T-helper 2 cell (primary cell): ENCODE results near the gene STUM.
"Not testable (repeated sequence)": the region's sequence is repeated elsewhere in the genome, so short reads cannot be mapped to it uniquely, and the experiment has no call there.

ENCODE experiments used
- DNase-seq, 5 experiments: peaks; one replicate each; pipeline versions ENCODE4 v3.0.0 to v3.0.0-alpha.2; 2012 to 2022

The STUM gene

DNA sequence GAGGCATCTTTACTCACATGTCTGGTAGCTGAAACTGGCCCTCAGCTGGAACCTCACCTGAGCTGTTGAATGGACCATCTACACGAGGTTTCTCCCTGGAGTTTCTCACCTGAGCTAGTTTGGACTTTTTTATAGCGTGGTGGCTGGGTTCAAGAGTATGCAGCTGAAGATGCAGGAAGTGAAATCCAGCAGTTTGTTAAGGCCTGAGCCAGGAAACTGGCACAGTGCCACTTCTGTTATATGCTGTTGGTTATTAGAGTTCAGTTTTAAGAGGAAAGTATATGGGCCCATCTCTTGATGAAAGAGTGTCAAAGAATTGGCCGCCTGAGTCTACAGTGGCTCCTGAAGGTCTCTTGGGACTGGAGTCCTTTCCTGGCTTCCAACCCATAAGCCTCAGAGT lies 35.6 kb downstream of the STUM start:
- DNase-seq = no peak

DNA sequence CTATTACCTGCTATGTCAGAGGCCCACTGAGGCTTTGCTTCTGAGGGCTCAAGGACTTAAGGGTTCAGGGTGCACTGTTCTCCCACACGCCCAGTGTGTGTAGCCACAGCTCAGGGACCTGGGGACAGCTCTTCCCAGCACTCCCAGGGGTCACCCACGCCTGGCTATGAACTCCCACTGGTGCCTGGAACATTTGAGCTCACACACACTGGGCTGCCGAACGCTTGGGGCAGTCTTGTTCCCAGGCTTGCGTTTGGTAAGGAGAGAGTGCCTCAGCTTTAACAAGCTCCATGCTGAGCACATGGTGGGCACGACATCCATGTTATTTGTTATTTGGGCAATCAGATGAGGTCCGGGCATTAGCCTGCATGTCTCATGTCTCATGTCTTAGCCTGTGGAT lies 37.6 kb downstream of the STUM start:
- no peak for DNase-seq

DNA sequence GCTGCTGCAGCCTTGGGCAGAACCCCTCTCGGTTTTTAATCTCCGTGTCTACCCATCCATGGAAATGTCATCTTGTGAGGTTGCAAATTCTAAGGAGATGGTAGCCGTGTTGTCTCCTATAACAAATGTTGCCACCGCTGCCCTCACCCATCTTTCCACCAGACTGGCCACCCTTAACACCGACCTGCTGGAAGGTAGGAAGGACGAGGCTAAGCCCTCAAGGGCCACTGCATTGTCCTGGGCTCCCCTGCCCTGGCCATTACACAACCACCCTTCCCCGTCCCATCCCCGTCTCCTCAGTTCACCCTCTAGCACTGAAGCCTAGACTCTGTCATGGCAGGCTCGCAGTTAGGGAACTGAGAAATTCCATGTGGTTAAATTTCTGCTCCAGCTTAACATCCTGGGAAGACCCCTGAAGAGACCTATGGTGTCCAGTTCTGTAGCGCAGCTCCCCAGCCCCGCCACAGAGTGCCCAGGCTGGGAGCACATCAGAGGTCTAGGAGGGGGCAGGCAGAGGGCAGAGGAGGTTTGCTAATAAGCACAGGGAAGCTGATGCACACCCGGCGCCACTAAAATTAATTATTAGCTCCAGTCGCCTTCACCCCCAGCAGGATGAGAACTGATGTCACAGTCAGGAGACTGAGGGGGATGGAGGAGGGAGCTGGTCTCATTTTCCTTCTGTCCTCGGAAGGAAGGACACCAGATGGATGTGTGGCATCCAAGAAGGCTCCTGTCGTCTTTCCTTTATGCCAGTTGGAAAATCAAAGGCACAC lies 38.3 kb downstream of the STUM start:
- no peak for DNase-seq

DNA sequence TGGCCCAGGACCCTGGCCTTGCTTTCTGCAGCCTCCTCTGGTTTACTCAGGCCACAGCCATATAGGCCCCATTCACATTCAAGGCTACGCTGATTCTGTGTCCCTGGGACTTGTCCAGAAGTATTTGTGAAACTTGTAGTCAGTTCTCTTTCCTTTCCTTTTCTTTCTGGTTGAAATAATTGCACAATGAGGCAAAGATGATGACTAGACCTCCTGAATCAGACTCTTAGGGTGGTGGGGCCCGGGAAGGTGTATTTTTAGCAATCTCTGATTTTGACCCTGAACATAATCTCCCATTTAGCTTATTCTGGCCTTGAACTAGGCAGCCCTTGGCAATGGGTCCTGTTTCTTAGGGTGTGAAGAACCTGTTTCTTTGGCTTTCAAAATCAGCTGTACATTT lies 39.9 kb downstream of the STUM start:
- DNase-seq = no peak

DNA sequence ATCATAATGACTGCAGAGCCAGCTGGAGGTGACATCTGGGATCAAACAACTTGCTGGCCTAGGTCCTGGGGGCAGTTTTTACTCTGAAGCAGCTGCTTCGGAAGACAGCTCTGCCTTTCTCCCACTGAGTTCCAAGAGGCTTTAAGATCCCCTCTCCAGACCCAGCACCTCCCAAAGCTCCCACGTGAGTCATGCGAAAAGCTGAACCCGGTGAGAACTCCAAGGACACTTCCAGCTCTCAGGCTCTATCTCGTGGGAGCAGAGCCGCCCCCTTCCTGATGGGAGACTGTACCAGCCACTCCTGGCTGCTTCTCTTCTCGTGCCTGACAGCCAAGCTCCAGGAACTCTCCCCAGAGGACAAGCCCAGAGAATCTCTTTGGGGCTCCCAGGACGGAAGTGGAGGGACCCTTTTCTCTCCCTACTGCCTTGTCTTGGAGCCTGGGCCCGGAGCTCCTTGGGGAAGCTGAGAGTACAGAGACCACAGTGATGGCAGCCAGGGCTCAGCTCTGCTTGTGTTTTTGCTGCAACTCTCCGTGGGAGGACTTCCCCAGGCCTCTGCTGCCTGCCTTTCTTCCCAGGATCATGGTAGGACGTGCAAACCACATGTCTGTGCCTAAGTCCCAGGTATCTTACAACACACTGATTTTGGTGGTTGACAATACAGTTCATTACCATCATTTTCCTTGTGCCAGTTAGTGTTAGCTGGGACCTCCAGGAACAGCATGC lies 40.6 kb downstream of the STUM start:
- DNase-seq = no peak

DNA sequence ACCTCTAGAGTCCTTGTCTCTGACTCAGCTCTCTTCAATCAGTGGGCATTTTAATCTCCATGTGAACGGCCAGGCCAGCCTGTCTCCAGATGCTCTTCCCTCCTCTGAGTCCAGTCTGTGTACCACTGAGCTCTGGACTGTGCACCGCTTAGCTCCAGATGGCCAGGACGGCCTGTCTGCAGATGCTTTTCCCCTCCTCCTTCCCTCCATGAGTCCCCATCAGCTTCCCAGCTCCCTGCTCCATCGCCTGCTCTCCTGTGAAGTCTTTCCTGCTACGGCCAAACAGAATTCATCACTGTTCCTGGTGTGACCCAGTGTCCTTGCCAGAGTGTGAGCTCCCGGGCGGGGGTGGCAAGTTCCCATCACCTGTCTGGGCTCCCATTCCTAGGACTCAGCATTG lies 42.0 kb downstream of the STUM start:
- no peak for DNase-seq

DNA sequence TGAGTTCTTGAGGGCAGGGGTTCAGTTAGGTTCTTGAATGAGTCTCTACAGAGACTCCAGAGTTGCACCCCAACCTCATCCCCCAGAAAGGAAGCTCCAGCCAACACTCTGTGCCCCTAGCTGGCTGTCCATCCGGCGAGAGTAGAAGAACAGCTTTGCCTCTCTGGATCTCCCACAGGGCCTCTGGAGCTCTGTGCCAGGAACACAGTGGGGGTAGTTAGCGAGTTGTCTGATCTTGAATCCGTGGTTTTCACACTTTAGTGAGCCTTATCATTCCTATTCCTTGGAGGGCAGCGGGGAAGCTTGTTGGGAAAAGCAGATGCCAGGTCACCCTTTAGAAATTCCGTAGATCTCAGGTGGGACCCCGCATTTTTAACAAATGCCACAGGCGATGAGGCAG lies 45.0 kb downstream of the STUM start:
- DNase-seq = no peak

DNA sequence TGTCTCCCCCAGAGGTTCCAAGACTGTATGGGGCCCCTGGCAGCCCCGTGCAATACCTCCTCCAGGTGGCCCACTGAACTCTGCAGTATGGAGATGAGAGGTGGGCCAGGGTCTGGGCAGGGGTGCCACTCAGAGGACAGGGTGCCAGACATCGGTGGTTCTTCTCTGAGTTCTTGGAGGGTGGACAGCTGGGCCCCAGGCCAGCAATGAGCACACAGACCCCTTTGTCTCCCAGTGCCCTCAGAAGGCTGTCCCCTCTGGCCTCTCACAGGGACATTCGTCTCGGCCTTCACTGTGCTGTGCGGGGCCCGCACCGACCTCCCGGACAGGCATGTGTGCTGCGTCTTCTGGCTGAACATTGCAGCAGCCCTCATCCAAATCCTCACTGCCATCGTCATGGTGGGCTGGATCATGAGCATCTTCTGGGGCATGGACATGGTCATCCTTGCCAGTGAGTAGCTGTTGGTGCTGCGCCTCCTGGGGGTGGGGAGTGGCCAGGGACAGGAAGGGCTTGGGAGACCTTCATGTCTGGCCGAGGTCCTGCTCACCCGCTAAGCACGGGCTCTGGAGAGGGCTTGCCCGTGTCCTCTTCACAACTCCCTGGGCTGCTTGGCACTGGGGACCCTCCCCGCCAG lies 48.1 kb downstream of the STUM start:
- DNase-seq = no peak

DNA sequence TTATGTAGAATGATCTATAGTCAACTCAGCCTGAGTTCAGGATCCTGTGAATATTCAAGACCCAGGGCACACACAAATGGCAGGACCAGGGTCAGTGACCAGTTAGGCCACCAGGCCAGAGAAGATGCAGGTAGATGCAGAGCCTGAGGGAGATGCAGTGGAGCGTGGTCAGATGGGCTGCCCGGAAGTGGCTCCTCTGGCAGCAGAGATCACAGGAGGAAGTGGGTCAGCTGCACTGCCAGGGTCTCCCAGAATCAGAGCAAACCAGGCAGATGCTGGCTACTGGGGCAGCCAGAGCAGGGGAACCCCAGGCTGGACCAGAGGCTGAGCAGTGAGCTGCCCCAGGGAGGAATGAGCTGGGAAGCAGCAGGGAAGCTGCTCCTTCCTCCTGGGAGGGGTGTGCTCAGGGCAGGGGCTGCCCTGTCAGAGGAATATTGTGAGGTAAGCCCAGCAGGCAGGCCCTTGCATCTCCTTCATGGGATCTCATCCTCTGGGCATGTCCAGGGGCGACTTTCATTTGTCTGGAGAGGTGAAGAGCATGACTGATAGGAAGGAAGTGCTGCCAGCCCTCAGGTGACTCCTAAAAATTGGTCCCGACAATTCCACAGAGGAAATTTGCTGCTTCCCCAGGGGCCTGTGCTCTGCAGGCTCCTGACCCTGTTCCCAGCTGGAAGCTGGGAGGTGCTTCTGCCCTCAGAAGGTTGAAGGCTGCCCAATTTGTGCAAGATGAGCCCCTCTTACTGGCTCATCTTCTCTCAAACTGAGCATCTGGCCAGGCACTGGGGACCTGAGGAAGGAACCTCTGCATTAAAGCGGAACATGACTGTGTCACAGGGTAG lies 49.3 kb downstream of the STUM start:
- no peak for DNase-seq

DNA sequence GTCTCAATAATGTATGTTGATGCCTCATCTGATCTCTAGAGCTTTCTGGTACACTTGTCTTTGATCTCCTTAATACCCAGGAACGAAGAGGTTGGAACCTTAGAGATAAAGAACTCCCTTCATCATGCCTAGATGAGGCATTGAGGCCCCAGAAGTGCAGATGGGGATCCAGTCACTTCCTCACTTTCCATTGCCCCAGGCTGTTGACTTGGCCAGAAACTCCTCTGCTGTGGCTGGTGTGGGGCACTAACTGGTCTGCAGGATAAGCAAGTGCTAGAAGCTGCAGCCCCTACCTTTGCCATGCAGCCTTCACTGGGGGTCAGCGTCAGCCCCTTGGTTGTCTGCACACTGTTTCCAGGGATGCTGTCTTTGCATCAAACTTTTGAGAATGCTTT lies 49.9 kb downstream of the STUM start:
- DNase-seq = no peak

DNA sequence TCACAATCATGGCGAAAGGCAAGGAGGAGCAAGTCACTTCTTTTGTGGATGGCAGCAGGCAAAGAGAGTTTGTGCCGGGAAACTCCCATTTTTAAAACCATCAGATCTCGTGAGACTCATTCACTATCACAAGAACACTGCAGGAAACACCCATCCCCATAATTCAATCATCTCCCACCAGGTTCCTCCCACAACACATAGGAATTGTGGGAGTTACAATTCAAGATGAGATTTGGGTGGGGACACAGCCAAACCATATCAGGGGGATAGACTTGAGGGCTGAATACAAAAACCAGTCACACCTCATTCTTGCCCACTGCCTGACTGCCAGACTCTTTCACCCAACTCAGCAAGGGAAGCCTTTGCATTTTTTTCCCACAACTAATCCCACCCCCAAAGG lies 50.4 kb downstream of the STUM start:
- not testable (repeated sequence) for DNase-seq

DNA sequence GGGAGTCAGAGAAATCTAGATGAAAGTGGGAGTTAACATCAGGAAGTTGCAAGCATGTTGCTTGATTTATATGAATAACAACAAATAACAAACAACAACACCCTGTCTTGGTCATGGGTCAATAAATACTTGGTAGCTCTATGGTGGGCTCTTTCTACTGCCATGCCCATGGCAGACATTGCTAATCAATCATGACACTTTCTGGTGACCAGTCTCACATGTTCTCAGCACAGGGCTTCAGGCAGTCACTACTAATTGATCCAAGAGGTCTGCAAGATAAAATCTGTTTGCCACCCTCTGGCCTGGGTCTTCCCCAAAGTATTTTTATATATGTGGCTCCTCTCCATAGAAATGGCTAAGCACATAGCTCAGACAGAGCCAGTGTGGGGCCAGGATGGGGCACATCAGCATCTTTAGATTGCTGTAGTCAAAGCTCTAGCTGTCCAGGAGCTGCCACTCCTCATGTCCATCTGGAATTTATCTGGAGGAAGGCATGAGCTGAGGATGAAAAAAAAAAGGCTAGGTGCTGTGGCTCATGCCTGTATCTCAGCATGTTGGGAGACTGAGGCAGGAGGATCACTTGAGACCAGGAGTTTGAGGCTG lies 51.2 kb downstream of the STUM start:
- no peak for DNase-seq

DNA sequence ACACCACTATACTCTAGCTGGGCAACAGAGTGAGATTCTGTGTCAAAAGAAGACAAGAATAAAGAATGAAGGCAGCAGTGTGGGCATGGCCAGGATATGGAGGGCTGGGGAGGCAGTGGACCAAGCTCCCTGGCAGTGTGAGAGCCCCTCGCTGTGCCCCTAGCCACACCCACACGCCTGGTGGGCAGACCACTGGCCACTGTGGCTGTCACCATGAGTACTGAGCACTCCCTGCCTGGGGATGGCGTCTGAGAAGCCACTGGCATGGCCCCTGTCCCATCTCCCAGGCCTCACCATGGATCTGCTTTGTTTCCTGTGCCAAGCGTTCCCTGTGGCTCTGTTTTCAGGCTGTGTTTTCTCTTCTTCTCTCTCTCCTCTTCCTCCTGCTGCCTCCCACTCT lies 51.7 kb downstream of the STUM start:
- no peak for DNase-seq

DNA sequence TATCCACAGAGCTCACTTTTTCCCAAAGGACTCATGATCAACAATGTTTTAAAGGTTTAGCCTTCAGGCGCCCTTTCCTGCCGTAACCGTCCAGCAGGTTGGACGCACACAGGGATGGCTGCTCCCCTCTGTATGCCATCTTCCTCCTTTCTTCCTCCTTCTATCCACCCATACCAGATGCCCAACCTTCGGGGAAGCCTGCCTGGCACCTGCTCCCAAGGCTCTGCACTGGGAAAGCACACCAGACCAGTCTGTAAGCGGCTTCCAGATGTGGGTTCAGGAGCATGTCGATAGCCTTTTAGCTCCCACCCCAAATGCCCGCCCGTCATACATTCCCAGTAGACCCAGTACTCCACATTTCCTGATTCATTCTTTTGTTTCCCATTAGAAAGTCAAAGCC lies 52.9 kb downstream of the STUM start:
- no peak for DNase-seq

DNA sequence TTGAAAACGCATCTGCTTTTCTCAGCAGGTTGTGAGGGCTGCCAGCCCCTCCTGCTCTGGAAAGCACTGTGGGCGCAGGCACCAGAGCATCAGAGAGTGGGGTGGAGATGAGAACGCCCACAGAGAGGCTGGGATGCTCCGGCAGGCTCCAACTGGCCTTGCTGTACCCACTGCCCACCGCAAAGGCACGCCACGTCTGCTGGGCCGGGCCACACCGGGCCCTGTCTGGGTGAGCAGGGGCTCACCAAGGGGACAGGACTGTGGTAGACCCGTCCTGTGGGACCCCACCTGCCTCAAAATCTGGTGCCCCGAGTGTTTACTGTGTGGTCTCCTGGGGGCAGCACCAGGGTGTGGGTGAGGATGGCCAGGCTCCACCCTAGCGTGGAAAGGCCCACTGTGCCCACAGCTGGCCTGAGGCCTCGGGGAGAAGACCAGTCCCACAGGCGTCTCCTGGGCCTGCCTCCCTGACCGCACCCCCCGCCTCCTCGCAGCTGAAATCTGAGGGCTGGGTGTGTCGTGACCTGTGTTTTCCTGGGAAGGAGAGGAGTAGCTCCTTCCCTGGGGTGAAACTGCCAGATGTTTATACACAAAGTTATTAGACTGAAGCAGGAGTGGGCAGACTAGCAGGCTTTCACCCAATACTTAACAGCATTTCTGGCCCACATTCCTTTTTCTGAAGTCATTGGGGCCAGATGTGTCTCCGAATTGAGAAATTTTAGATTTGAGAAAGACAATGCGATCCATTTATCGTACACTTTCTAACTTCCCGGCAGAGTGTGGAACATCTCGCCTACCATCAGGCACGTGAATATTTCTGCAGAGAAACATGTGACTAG lies 53.8 kb downstream of the STUM start:
- no peak for DNase-seq

DNA sequence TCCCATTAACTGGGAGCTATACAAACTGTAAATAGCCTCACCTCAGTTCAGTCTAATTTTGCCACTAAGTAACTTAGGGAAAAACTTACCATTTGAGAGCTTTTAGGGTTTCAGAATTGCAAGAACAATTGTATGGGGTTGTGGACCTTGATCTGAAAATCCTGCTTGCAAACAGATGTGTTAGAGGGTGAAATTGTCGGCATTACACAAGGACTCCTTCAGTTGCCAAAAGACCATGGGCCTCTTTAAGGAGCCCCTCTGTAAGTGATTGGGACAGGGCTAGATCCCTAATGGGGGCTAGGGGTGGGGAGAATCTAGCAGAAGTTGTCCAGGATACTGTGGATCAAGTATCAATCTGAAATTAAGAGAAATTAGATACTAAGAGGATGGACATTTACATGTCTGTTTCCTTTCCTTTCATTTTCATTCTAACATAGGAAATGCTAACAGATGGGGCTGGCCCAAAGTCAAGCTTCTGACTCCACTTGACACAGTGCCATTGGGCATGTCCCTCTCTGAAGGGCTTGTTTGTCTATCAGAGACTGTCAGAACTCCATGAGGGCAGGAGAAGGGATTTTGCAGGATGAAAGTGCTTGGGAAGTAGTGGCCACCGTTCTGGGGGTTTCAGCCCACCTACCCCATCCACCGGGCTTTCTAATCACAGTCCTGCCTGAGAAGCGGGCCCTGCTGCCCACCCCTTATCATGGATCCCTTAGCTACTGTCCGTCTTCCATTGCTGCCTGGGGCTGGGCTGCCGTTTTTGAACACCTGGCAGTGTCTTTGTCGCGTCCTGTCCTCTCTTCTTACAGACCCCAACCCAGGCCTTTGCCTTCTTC lies 54.7 kb downstream of the STUM start:
- no peak for DNase-seq

DNA sequence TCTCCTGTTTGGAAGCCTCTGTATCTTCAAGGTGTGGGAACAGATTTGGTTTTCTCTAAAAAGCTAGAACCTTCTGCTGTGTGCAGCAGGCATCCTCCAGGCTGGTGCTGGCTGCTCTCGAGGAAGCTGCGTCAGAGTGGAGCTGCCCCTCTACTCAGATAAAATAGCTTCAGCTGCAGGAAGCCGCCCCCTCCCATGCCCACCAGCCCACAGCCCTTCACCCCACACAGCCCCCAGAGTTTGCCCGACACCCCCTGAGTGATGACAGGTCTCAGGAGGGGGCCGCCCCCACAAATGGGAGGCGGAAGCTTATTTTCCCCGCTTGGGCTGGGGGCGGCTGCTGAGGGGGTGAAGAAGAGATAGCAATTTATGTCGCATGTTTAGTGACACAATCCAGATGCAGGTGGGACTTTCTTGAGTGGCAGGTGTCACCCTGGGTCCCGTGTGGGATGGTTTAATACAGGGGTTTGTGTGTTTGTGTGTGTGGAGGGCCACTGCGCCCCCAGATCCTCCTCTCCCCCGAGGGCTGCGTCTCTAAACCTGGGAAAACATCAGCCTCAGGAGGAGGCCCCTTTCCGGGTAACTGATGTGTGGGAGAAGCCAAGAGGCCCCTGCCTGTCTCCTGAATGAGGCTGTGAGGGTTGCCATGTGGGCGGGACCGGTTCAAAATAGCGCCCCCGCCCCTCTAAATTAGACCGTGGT lies 55.4 kb downstream of the STUM start:
- DNase-seq = no peak

DNA sequence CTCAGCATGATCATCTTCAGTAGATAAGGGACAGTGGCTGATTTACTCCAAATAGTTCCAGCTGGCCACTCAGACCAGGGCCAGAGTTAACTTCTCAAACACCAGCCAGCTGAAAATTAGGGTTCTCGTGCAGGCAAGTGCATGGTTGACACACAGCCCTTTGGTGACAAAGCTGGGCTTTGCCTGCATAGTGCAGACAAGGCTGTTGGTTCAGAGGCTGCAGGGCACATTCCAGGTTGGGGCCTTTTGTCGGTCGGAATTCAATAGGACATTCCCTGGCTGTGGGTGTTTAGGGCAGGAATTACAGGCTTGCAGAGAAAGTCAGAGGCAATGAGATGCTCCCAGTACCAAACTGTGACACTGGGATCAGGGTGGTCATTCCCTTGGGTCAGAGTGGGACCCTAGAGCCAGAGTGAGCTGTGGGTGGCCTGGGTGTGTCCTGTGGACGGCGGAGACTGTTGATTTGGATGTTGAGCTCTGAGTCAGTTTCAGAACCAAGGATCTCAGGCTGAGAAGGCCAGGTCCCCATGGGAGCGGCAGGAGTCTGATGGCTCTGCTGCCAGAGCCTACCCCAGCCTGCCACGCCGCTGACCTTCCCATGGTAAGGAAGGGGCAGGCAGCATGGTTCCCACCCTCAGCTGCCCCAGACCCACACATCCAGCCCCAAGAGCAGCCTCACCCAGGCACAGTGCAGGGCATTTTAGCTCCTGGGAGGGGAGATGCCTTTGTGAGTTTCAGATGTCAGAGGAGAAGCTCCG lies 56.2 kb downstream of the STUM start:
- no peak for DNase-seq

DNA sequence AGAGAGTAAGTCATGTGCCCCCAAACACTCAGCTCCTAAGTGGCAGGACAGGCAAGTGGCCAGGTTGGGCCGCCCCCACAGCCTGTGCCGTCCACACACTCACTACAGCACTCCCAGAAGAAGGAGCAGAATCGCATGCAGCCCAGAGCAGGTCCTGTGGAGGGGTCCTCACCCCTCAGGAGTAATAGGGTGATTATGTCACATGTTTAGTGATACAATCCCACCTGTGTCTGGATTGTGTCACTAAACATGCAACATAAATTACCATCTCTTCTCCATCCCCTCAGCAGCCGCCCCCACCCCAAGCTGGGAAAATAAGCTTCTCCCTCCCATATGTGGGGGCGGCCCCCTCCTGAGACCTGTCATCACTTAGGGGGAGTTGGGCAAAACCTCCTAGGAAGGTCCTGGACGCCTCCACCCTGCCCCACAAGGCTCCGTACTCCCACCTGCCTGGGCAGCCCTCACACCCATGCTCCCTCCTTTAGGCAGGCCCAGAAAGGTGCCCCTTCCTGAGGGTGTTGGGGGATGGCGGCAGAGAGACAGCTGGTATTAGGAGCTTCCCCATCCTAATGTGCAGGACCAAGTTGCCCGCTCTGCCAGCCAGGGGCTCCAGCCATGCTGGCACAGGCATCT lies 56.9 kb downstream of the STUM start:
- DNase-seq = no peak
